GM19324 (cell line): ENCODE results near the gene CCDC15.

Experiments used
- ATAC-seq: cut with Tn5 transposase; IDR thresholded peaks from one replicate; pipeline ENCODE4 v1.9.1; 2021; ENCODE audit warnings: mild to moderate bottlenecking, moderate library complexity; ENCODE audit not compliant: unreplicated experiment, low FRiP score

The CCDC15 gene

DNA sequence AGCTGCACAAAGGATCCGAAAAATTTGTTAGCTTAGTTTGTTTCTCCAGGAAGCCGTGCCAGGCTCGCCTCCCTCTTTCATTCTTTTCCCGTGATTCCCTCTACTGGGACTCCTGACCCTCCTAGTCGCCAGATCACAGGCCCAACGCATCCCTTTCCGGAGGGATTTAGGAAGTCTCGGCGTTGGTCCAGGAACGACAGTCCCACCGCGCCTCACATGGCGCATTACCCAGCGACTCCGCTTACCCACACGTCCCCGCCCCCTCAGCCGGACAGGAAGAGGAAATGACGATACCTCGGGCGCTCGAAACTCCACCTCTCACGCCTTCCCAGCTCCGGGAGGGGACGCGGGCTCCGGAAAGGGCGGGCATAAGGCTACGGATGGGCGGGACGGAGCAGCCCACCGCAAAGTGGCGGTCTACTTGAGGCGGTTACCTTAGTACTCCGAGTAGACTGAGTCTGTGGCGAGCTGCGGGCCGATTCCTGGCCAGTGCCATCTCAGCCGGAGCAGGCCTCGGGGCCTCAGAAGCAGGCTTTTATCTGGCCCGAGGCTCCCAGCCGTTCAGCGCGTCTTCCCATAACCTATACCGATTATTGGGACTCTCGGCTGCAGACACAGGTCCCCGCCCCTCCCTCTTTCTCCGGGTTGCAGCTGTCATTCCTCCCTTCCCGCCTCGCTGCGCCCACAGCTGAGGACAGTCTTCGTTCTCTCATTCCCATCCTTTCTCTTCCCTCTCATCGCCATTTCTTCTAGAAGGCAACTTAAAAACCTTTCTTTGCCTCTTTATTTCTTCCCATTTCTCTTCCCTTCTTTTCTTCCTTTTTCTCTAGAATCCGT lies at the start of gene CCDC15:
Gene CCDC15 (plus strand): TSS at position 450 of the 837 bp plus-strand sequence. CDS start 531 bp downstream, outside the sequence.
- peak; percentile 100 for ATAC-seq

DNA sequence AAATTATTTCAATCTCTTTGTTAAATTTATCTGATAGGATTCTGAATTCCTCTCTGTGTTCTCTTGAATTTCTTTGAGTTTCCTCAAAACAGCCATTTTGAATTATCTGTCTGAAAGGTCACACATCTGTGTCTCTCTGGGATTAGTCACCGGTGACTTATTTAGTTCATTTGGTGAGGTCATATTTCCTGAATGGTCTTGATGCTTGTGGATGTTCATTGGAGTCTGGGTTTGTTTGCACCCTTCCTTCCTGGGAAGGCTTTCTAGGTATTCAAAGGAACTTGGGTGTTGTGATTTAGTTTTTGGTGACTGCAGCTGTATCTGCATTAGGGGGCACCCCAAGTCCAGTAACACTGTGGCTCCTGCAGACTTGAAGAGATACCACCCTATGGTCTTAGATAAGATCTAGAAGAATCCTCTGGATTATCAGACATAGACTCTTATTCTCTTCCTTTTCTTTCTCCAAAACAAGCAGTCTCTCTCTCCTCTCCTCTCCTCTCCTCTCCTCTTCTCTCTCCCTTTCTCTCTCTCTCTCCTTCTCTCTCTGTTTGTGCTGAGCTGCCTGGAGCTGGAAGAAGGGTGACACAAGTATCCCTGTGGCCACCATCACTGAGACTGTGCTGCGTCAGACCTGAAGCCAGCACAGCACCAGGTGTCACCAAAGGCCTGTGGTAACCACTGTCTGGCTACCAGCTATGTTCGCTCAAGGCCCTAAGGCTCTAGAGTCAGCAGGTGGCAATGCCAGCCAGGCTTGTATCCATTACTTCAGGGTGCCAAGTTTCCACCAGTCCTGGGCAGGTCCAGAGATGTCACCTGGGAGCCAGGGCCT lies 38.2 kb upstream of the CCDC15 start:
- ATAC-seq = no peak

DNA sequence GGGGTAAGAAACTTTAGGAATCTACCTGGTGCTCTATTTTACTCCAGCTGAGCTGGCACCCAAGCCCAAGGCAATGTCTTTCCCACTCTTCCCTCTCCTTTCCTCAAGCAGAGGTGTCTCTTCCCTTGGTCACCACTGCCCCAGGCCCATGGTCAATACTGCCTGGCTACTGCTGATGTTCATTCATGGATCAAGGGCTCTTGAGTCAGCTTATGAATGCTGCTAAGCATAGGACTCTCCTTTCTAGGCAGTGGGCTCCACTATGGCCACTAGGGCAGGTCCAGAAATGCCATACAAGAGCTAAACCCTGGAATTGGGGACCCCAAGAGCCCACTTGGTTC lies 37.7 kb upstream of the CCDC15 start:
- no peak for ATAC-seq

DNA sequence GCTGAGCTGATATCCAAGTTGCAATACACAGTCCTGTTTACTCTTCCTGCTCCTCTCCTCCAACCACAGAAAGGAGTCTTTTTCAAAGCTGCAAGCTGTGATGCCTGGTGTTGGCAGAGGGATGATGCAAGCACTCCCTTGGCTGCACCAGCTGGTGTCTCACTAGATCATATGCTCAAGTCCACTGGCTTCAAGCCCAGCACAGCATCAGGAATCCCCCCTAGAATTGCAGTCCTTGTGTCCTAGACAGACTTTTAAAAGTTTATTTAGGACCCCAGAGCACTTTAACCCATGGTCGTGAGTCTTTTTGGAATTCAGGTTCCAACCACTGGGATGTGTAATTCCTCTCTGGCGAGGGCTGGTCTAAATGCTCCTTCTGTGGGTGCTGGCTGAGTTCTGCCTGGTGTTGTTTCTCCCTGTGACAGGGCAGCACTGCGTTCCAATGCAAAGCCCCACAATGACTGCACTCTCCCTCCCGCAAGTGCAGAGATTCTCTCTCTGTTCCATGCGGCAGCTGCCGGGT lies 36.8 kb upstream of the CCDC15 start:
- no peak for ATAC-seq

GRCh38 chr11:124918950-124919349 lies 35.1 kb upstream of the CCDC15 start, which contains the start of gene HEPN1:
HEPN1 (plus strand) TSS chr11:124919250.
- no peak for ATAC-seq

DNA sequence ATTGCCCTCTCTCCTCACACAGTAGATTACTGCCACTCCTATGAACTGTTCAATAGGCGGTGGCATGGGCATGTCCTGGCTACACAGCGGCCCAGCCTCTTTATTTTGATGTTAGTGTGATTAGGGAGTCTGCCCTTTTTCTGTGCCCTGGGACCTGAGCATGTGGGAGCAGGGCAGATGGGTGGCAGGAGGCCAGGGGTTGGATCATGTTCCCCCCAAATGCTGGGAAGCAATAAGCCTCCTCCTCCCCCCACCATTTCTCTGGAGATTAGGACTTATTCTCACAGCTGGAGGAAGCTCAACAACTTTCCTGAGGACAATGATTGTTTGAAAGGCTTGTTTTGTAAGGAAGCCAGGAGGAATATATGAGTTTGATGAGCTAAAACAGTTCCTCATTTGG lies 34.1 kb upstream of the CCDC15 start:
- no peak for ATAC-seq

DNA sequence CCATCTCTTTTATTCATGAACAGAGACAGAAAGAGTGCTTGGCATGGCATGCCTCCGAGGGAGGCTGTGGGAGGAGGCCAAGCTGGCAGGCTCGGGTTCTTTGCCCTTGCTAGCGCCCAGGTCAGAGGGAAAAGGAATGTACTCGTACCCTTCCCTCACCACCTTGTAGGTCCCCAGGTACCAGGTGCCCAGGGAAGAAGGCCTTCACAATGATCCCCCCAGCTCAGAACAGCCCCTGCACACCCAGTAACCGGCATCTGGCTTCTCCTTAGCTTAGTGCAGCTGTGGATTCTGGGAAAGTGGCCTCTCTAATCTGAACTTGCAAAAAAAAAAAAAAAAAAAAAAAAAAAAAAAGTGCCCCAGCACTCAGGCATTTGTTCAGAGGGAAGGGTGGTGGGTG lies 33.6 kb upstream of the CCDC15 start:
- ATAC-seq = no peak

DNA sequence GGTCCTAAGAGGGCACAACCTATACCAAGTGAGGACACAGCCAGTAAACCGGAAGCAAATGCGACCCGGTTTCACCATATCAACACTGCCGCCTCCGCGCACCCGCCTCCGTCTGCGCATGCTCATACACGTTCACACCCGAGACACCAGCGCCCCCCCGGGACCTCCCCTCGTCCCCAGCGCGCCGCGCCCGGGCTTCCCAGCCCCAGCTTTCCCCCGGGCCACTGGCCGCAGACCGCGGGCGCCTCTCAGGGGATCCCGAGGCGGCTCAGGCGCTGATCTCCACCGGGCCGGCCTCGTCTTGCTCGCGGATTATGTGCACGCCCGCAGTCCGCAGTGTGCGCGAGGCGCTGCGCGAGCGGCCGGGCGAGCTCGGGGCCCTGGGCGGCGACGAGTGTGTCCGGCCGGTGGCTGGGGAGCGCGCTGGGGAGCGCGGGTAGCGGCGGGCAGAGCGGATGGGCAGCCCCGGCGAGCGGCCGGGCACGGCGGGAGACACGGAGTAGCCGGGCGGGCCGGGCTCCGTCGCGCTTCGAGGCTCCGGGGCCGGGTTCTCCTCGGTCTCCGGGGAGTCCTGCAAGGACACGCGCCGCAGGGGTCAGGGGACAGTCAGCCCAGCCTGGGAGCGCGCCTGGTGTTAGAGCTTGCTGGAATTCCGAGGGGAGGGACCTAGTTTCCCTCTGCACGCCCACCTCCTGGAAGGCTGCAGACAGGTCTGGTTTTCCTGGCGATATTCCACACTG lies 33.0 kb upstream of the CCDC15 start:
- ATAC-seq = no peak

GRCh38 chr11:124922831-124923230 lies 31.2 kb upstream of the CCDC15 start:
- no peak for ATAC-seq

DNA sequence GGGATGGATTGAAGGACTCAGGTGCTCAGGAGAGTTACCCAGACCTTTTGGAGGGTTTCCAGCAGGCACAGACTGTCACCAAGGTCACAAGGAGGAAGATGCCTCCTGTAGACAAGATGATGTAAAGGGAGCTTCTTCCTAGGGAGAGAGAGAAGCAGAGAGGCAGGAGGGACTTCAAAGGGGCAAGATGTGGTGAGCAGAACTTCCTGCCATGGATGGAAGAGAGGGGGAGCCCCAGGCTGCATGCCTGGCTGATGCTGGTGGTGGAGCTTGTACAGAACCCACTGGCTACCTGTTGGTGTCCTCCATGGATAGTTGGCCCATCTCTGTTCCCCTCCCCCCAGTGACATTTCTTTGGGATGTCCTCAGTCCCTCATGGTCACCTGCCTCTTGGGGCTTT lies 30.7 kb upstream of the CCDC15 start:
- ATAC-seq = no peak

DNA sequence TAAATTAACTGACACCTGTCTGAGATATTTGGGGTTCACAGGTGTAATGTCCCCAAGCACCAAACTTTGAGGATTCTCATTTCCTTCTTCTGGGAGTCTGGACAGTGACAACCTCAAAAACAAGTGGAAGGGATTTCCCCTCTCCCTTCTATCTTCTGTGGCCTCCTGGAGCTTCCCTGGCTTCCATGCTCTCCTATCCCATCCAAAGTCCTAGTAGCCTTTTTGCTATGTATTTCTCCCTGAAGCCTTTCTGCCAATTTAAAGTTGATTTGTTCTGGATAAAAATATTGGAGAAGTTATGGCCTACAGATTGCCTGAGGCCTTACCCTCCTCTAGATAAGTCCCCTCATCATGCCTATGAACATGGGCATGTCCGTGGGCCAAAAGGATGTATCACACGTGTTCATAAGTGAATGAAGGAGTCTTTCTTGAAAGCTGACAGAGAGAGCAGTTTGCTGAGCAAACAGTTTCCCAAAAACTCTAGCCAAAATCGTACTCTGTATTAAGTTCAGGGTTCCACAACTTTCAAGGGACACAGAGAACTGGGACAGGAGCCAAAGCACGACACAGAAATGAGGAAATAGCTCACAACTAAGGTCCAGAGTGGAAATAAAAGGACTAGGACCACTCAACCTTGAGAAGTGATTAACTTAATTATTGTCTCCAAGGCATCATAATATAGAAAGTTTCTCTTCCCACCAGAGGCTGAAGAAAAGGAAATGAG lies 24.9 kb upstream of the CCDC15 start:
- ATAC-seq = no peak

DNA sequence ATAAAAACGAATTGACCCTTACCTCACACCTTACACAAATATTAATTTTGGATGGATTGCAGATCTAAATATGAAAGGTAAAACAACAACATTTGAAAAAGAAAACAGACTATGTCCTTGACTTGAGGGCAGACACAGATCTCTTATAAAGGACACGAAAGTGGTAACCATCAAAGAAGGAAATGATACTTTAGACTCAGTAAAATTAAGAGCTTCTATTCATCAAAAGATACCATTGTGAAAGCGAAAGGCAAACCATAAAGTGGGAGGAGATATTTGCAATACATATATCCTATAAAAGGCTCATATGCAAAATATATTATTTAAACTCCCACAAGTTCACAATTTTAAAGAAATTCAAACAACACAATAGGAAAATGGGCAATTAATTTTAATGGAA lies 23.2 kb upstream of the CCDC15 start:
- peak; percentile 57 for ATAC-seq

DNA sequence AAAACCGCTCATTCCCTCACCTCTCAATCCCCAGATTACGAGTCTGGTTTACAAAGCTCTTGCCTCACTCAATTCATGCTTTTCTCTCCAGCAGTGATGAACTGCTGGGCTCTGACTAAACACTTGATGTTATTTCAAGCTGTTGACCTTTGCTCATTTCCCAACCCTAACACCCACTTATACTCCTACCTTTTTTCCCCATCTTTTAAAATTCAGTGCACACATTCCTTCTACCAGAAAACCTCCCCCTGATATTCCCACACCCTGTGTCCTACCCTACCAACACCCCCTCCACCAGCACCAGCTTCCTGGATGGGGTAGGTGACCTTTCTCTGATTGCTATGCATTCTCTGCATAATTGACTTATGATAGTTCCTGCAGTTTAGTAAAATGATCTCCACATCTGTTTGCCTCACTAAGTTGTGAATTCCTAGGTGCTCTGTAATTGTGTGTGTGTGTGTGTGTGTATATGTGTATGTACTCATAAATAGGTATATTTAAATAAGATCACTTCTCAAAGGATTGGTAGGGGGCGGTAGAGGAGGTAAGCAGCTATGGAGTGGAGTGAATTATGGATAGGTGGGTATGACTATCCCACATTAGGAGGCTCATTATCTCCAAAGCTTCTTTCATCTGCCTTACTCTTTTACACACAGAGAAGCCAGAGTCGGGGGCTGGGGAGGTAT lies 19.0 kb upstream of the CCDC15 start:
- ATAC-seq = no peak

- ATAC-seq = no peak
These were observed 18.2 kb upstream of the CCDC15 start, which contains the start of gene HEPACAM for GRCh38 chr11:124935548-124936514. HEPACAM (minus strand) TSS chr11:124936047; CDS start chr11:124936006, 41 bp downstream.

- no peak for ATAC-seq
These were observed 16.6 kb upstream of the CCDC15 start for GRCh38 chr11:124937336-124937935.

GRCh38 chr11:124938206-124938765 lies 15.7 kb upstream of the CCDC15 start:
- no peak for ATAC-seq

DNA sequence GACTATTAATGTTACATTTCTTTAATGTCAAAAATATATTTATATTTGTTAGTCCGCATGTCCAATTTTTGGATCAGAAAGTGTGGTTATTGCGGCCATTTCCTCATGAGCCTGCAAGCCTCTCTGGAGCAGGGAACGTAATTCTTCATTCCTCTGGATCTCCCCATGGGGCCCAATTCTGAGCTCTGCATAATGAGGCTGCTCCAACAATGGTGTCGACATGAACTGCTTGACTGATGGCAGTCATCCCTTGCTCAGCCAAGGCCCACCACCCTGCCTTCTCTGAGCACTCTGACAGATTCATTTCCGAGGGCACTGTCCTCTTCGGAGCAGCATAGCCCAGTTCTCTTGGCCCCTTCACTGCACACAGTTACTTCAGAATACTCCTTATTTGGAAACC lies 15.0 kb upstream of the CCDC15 start:
- no peak for ATAC-seq

DNA sequence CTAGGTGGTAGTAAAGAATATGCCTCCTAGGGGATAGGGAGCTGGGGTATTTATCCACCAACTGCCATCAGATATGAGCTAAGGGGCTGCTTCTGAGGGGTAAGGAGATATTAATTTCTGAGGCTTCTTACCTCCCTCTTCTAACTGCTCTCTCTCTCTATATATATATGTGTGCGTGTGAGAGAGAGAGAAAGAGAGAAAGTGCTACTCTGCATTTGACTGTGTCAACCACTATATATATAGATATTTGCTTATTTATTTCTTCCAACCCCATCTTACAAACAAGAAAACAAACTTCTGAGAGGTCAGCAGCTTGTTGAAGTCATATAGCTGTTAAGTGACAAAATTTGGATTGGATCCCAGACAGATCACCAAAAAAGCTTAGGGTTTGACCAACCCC lies 12.3 kb upstream of the CCDC15 start:
- ATAC-seq = no peak
